HEK293 (cell line): ENCODE measurements around the gene PLB1.

Experiments
- GFI1B ChIP-seq: fragments of 450-650 bp; formaldehyde crosslinking; IDR thresholded peaks from 2 replicates; pipeline ENCODE4 v1.5.1; 2016; ENCODE audit warnings: missing biosample characterization, missing genetic modification characterization
- HIC1 ChIP-seq: fragments of 450-650 bp; formaldehyde crosslinking; IDR thresholded peaks from 2 replicates; pipeline ENCODE4 v1.5.1; 2016; ENCODE audit warnings: missing biosample characterization, missing genetic modification characterization
- KLF10 ChIP-seq: fragments of 450-650 bp; IDR thresholded peaks from 2 replicates; pipeline ENCODE4 v1.5.1; 2018; ENCODE audit warnings: missing biosample characterization, mild to moderate bottlenecking, missing genetic modification characterization
- YY2 ChIP-seq: fragments of 450-650 bp; formaldehyde crosslinking; IDR thresholded peaks from 2 replicates; pipeline ENCODE4 v1.5.1; 2016; ENCODE audit warnings: missing biosample characterization, missing genetic modification characterization
- ZBTB17 ChIP-seq: fragments of 450-650 bp; formaldehyde crosslinking; IDR thresholded peaks from 2 replicates; pipeline ENCODE4 v1.5.1; 2016; ENCODE audit warnings: missing biosample characterization, missing genetic modification characterization
- ZFP37 ChIP-seq: fragments of 450-650 bp; formaldehyde crosslinking; IDR thresholded peaks from 2 replicates; pipeline ENCODE4 v1.5.1; 2016; ENCODE audit warnings: missing biosample characterization, missing genetic modification characterization
- ZNF146 ChIP-seq: fragments of 450-650 bp; formaldehyde crosslinking; IDR thresholded peaks from 2 replicates; pipeline ENCODE4 v1.5.1; 2016; ENCODE audit warnings: missing biosample characterization, missing genetic modification characterization
- ZNF2 ChIP-seq: fragments of 450-650 bp; formaldehyde crosslinking; IDR thresholded peaks from 2 replicates; pipeline ENCODE4 v1.5.1; 2016; ENCODE audit warnings: missing biosample characterization, missing genetic modification characterization
- ZNF202 ChIP-seq: fragments of 450-650 bp; formaldehyde crosslinking; IDR thresholded peaks from 2 replicates; pipeline ENCODE4 v1.5.1; 2016; ENCODE audit warnings: missing biosample characterization, missing genetic modification characterization, borderline replicate concordance
- ZNF221 ChIP-seq: fragments of 450-650 bp; formaldehyde crosslinking; IDR thresholded peaks from 2 replicates; pipeline ENCODE4 v1.5.1; 2017; ENCODE audit warnings: missing biosample characterization, missing genetic modification characterization, borderline replicate concordance
- ZNF223 ChIP-seq: fragments of 450-650 bp; formaldehyde crosslinking; IDR thresholded peaks from 2 replicates; pipeline ENCODE4 v1.5.1; 2016; ENCODE audit warnings: missing biosample characterization, missing genetic modification characterization
- ZNF239 ChIP-seq: fragments of 450-650 bp; formaldehyde crosslinking; IDR thresholded peaks from 2 replicates; pipeline ENCODE4 v1.5.1; 2016; ENCODE audit warnings: missing biosample characterization, missing genetic modification characterization
- ZNF248 ChIP-seq: fragments of 450-650 bp; formaldehyde crosslinking; IDR thresholded peaks from 2 replicates; pipeline ENCODE4 v1.5.1; 2017; ENCODE audit warnings: missing biosample characterization, missing genetic modification characterization
- ZNF311 ChIP-seq: fragments of 450-650 bp; formaldehyde crosslinking; IDR thresholded peaks from 2 replicates; pipeline ENCODE4 v1.5.1; 2017; ENCODE audit warnings: missing biosample characterization, missing genetic modification characterization, borderline replicate concordance
- ZNF350 ChIP-seq: fragments of 450-650 bp; formaldehyde crosslinking; IDR thresholded peaks from 2 replicates; pipeline ENCODE4 v1.5.0; 2017; ENCODE audit warnings: missing biosample characterization, mild to moderate bottlenecking, missing genetic modification characterization
- ZNF362 ChIP-seq: fragments of 450-650 bp; formaldehyde crosslinking; IDR thresholded peaks from 2 replicates; pipeline ENCODE4 v1.5.1; 2016; ENCODE audit warnings: missing biosample characterization, missing genetic modification characterization
- ZNF366 ChIP-seq: fragments of 450-650 bp; formaldehyde crosslinking; conservative IDR thresholded peaks from 2 replicates; pipeline ENCODE4 v1.5.1; 2016; ENCODE audit warnings: missing biosample characterization, missing genetic modification characterization
- ZNF391 ChIP-seq: fragments of 450-650 bp; formaldehyde crosslinking; IDR thresholded peaks from 2 replicates; pipeline ENCODE4 v1.5.1; 2016; ENCODE audit warnings: low read depth, missing biosample characterization, missing genetic modification characterization, borderline replicate concordance
- ZNF548 ChIP-seq: fragments of 450-650 bp; formaldehyde crosslinking; IDR thresholded peaks from 2 replicates; pipeline ENCODE4 v1.5.1; 2016; ENCODE audit warnings: missing biosample characterization, missing genetic modification characterization
- ZNF600 ChIP-seq: fragments of 450-650 bp; formaldehyde crosslinking; IDR thresholded peaks from 2 replicates; pipeline ENCODE4 v1.5.1; 2016; ENCODE audit warnings: missing biosample characterization, missing genetic modification characterization
- ZNF624 ChIP-seq: fragments of 450-650 bp; formaldehyde crosslinking; IDR thresholded peaks from 2 replicates; pipeline ENCODE4 v1.5.1; 2017; ENCODE audit warnings: missing biosample characterization, missing genetic modification characterization
- ZNF654 ChIP-seq: fragments of 450-650 bp; formaldehyde crosslinking; IDR thresholded peaks from 2 replicates; pipeline ENCODE4 v1.5.1; 2016; ENCODE audit warnings: low read depth, missing biosample characterization, missing genetic modification characterization
- ZNF785 ChIP-seq: fragments of 450-650 bp; formaldehyde crosslinking; IDR thresholded peaks from 2 replicates; pipeline ENCODE4 v1.5.1; 2016; ENCODE audit warnings: missing biosample characterization, missing genetic modification characterization
- ZSCAN30 ChIP-seq: fragments of 450-650 bp; IDR thresholded peaks from 2 replicates; pipeline ENCODE4 v1.5.1; 2018; ENCODE audit warnings: missing biosample characterization, mild to moderate bottlenecking, missing genetic modification characterization, moderate library complexity
- TF ChIP-seq, protein P1 (sequence below): fragments of 450-650 bp; formaldehyde crosslinking; IDR thresholded peaks from 2 replicates; pipeline ENCODE4 v1.5.1; 2016; ENCODE audit warnings: missing biosample characterization, missing genetic modification characterization
- TF ChIP-seq, protein P2 (sequence below): fragments of 450-650 bp; formaldehyde crosslinking; IDR thresholded peaks from 2 replicates; pipeline ENCODE4 v1.5.1; 2016; ENCODE audit warnings: missing biosample characterization, missing genetic modification characterization

PLB1 gene

GRCh38 chr2:28594332-28595108, 98.7 kb downstream of the PLB1 start (continued):
- TF ChIP-seq ZNF362 (tag by site-specific recombination), result 0 out of 2 replicates have a peak, but pooled peaks have one; percentile 55
- TF ChIP-seq, protein P1, sequence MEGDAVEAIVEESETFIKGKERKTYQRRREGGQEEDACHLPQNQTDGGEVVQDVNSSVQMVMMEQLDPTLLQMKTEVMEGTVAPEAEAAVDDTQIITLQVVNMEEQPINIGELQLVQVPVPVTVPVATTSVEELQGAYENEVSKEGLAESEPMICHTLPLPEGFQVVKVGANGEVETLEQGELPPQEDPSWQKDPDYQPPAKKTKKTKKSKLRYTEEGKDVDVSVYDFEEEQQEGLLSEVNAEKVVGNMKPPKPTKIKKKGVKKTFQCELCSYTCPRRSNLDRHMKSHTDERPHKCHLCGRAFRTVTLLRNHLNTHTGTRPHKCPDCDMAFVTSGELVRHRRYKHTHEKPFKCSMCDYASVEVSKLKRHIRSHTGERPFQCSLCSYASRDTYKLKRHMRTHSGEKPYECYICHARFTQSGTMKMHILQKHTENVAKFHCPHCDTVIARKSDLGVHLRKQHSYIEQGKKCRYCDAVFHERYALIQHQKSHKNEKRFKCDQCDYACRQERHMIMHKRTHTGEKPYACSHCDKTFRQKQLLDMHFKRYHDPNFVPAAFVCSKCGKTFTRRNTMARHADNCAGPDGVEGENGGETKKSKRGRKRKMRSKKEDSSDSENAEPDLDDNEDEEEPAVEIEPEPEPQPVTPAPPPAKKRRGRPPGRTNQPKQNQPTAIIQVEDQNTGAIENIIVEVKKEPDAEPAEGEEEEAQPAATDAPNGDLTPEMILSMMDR (tag by site-specific recombination), result peak; percentile 78
- no peak for TF ChIP-seq ZNF239 (tag by site-specific recombination)
- TF ChIP-seq ZNF391 (tag by site-specific recombination), result no peak
- no peak for TF ChIP-seq KLF10
- TF ChIP-seq ZNF624 (tag by site-specific recombination), result no peak
- TF ChIP-seq ZFP37 (tag by site-specific recombination), result no peak
- no peak for TF ChIP-seq ZNF248
- TF ChIP-seq YY2 (tag by site-specific recombination), result no peak
- no peak for TF ChIP-seq ZNF311 (tag by site-specific recombination)
- TF ChIP-seq HIC1 (tag by site-specific recombination), result no peak
- no peak for TF ChIP-seq ZNF223
- TF ChIP-seq ZNF366 (tag by site-specific recombination), result 0 out of 2 replicates have a peak, but pooled peaks have one; percentile 10
- TF ChIP-seq ZNF146 (tag by site-specific recombination), result no peak
- TF ChIP-seq ZNF785 (tag by site-specific recombination), result no peak
- 0 out of 2 replicates have a peak, but pooled peaks have one; percentile 42 for TF ChIP-seq GFI1B (tag by site-specific recombination)
- TF ChIP-seq ZNF221 (tag by site-specific recombination), result no peak
- TF ChIP-seq ZSCAN30 (tag by site-specific recombination), result no peak
- TF ChIP-seq ZNF600, result 0 out of 2 replicates have a peak, but pooled peaks have one; percentile 29
- no peak for TF ChIP-seq ZNF350 (tag by site-specific recombination)
- TF ChIP-seq, protein P2, sequence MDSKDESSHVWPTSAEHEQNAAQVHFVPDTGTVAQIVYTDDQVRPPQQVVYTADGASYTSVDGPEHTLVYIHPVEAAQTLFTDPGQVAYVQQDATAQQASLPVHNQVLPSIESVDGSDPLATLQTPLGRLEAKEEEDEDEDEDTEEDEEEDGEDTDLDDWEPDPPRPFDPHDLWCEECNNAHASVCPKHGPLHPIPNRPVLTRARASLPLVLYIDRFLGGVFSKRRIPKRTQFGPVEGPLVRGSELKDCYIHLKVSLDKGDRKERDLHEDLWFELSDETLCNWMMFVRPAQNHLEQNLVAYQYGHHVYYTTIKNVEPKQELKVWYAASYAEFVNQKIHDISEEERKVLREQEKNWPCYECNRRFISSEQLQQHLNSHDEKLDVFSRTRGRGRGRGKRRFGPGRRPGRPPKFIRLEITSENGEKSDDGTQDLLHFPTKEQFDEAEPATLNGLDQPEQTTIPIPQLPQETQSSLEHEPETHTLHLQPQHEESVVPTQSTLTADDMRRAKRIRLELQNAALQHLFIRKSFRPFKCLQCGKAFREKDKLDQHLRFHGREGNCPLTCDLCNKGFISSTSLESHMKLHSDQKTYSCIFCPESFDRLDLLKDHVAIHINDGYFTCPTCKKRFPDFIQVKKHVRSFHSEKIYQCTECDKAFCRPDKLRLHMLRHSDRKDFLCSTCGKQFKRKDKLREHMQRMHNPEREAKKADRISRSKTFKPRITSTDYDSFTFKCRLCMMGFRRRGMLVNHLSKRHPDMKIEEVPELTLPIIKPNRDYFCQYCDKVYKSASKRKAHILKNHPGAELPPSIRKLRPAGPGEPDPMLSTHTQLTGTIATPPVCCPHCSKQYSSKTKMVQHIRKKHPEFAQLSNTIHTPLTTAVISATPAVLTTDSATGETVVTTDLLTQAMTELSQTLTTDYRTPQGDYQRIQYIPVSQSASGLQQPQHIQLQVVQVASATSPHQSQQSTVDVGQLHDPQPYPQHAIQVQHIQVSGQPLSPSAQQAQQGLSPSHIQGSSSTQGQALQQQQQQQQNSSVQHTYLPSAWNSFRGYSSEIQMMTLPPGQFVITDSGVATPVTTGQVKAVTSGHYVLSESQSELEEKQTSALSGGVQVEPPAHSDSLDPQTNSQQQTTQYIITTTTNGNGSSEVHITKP (tag by site-specific recombination), result peak; percentile 44; the same call in 1 of the 2 replicates
- TF ChIP-seq ZNF202 (tag by site-specific recombination), result no peak
- no peak for TF ChIP-seq ZNF548 (tag by site-specific recombination)
- peak; percentile 71 for TF ChIP-seq ZBTB17 (tag by site-specific recombination)
- peak; percentile 67 for TF ChIP-seq ZNF654
- peak; percentile 55; the same call in 1 of the 2 replicates for TF ChIP-seq ZNF2 (tag by site-specific recombination)
